Suppressor macrophage (primary cell): ENCODE measurements around the gene CYP11A1.

Source experiments
- DNase-seq, 4 experiments: peaks; one replicate each; pipeline ENCODE4 v3.0.0-alpha.2; 2020 to 2022

The CYP11A1 gene

GRCh38 chr15:74347757-74348250, 19.6 kb downstream of the CYP11A1 start:
- DNase-seq, result no peak

GRCh38 chr15:74345051-74345450, 22.4 kb downstream of the CYP11A1 start:
- DNase-seq, result no peak

- DNase-seq, result no peak
Measured at GRCh38 chr15:74343797-74344127, 23.7 kb downstream of the CYP11A1 start.

GRCh38 chr15:74343127-74343796, 24.2 kb downstream of the CYP11A1 start:
- no peak for DNase-seq

- peak in 1 of 4 experiments; percentile 9 for DNase-seq
Measured at GRCh38 chr15:74340150-74340549, 27.3 kb downstream of the CYP11A1 start.

GRCh38 chr15:74339371-74339770, 28.1 kb downstream of the CYP11A1 start:
- DNase-seq, result no peak

GRCh38 chr15:74338676-74339075, 28.8 kb downstream of the CYP11A1 start:
- no peak for DNase-seq

DNA sequence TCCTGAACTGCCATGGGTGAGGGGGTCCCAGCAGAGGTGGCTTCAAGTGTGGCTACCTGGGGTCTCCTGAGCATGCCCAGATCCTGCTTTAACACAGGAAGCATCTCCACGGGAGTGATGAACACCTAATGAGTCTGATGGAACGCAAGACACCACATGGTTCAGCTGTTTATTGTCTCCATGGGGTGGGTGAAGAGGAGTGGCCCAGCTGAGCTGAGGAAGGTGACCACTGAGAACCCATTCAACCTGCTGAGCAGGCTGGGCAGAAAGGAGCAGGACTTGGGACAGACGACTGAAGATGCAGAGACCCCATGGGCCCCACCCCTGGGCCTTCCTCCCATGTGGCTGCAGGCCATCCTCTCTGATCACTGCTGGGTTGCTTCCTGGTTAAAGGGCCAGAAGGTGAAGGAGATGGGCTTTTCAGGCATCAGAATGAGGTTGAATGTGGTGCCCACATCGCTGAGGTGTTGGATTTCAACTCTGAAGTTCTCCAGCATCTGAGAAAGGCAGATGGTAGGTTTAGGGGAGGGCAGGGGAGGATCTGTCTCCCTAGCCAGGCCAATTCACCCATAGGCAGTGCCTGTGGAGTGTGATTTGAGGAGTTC, 29.7 kb downstream of the CYP11A1 start:
- DNase-seq, result no peak

DNA sequence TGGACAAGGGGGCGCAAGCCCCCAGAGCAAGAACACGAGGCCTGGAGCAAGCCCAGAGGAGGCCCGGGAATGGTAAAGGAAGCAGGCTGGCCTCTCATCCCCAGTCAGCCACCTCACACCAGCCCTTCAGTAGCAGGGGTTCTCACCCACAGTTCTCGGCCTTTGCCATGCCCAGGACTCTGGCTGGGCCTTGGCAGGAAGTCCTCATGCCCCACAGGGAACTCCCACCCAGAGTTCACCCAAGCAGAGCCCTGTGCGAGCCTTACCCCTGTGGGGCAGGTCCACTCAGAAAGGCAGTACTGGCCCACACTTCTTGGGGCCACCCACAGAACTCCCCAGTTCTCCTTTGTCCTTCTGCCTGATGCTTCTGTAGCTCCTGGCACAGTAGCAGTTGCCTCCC, 30.3 kb downstream of the CYP11A1 start:
- DNase-seq, result no peak

DNA sequence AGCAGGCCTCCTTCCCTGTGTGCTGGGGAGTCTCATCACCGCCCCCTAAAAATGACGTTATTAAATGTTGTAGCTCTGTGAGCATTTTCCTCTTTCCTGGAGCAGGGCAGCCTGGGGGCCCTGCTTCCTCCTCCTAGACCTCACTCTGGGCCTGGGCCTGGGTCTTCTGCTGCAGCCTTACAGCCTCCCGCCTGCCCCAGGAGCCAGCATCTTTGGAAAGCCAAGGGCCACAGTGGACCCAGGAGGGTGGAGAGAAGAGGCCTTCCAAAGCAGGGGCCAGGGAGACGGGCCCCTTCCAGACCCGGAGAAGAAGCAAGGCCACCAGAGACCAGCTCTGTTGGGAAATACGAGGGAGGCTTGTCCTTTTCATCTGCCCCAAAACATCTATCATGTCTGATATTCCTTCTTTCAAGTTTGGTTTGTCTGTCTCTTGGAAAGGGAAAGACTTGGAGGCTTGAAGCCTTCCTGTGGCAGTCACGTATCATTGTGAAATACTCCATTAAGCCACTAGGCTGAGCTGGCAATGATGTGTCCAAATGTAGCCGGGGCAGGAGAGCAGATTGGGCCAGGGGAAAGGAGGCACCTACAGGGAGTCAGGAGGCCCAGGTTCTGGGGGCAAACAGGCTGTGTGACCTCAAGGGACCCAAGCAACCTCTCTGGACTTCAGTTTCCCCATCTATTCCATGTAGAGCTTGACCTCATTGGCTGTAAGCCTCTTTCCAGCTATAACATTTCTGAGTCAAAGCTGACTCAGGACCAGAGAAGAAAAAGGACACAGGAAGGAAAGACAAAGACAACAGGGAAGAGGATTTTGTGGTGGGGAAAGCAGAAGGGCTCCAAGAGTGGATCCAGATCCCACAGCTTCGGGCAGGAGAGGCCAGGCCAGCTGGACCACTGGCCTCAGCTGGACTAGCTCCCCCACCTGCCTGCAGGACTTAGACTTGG, 31.1 kb downstream of the CYP11A1 start:
- DNase-seq, result no peak

GRCh38 chr15:74335396-74335795, 32.0 kb downstream of the CYP11A1 start:
- no peak for DNase-seq

DNA sequence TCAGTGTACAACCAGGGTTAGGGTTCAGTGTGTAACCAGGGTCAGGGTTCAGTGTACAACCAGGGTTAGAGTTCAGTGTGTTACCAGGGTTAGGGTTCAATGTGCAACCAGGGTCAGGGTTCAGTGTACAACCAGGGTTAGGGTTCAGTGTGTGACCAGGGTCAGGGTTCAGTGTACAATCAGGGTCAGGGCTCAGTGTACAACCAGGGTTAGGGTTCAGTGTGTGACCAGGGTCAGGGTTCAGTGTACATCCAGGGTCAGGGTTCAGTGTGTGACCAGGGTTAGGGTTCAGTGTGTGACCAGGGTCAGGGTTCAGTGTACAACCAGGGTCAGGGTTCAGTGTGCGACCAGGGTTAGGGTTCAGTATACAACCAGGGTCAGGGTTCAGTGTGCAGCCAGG, 33.3 kb downstream of the CYP11A1 start:
- no peak for DNase-seq

DNA sequence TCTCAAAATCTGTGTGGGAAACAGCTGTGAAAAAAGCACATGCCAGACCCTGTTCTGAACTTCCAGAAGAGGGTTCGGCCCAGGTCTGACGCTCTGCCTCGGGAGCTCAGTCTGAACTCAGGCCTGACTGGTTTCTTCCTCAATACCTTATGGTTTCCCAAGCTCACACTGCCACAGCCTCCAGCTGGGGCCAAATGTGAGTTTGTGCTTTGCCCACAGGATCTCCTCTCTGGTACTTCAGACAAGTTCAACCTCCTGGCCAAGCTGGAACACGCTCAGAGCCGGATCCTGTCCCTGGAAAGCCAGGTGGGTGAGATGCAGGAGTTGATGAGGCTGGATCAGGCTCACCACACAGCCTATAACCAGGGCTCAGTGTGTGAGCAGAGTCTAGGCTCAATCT, 33.8 kb downstream of the CYP11A1 start:
- no peak for DNase-seq

DNA sequence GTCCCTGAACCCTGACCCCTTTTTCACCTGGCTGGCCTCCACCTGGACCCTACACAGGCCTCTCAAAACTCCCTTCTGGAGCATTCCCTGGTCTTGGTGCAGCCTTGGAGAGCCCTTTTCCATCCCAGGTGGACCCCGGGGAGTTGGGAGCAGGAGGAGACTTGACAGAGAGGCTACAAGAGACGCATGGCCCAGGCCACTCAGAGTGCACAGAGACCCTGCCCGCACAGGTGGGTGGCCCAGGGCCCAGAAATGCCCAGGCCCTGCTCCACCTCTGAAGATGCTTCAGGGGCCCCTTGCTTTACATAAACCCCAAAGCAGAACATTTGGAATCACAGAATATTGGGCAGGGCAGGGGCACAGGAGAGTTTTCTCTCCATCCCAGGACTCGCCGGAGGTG, 34.4 kb downstream of the CYP11A1 start:
- no peak for DNase-seq

DNA sequence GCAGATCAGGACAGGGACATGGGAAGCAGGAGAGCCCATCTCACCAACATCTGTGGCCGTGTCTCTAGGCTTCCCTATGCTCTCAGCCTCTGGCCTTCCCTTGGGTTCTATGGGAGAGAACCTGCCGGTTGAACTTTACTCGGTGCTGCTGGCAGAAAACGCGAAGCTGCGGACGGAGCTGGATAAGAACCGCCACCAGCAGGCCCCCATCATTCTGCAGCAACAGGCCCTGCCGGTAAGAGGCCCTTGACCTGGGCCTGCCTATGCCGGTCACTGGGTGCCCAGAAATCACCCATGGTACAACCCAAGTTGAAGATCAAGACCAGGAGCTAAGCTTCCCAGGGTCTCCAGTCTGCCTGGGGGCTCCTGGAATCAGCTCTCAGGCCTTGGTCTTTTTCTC, 34.8 kb downstream of the CYP11A1 start:
- DNase-seq, result no peak

DNA sequence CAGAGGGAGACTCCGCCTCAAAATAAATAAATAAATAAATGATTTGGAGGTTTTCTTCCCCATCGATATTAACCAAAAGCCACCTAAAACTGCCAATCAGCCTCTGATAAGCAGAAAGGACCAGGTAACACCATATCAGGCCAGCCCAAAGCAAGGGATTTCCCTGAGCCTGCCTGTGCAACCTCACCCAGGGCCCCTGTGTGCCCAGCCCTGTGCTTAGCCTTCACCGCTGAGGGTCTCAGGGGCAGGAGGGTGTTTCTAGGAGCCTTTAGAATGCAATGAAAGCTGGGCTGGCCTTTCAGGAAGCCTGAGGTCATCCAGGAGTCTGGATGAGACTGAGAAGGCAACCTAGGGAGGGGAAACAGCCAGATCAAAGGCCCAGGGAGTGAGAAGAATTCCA, 35.4 kb downstream of the CYP11A1 start:
- DNase-seq, result no peak

- no peak for DNase-seq
Measured at GRCh38 chr15:74330861-74331408, 36.5 kb downstream of the CYP11A1 start.

- DNase-seq, result no peak
Measured at GRCh38 chr15:74328331-74329056, 39.0 kb downstream of the CYP11A1 start.

DNA sequence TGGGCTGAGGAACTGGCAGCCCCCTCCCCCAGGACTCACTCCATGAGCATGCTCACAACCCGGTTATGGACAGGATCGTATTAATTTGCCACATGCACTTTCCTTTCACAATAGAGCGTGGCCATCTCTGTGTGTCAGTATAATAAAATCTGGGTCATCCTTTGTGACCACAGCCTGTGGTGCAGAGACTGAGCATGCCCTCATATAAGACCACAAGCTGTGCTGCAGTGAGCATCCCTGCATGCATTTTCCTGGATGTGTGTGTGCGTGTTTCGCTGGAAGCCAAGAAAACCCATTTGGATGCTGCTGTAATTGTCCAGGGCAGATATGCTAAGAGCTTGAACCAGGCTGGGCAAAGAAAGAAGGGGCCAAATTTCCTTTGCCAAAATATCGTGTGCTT, 39.7 kb downstream of the CYP11A1 start:
- DNase-seq, result no peak

- DNase-seq, result no peak
Measured at GRCh38 chr15:74326746-74327145, 40.7 kb downstream of the CYP11A1 start.

DNA sequence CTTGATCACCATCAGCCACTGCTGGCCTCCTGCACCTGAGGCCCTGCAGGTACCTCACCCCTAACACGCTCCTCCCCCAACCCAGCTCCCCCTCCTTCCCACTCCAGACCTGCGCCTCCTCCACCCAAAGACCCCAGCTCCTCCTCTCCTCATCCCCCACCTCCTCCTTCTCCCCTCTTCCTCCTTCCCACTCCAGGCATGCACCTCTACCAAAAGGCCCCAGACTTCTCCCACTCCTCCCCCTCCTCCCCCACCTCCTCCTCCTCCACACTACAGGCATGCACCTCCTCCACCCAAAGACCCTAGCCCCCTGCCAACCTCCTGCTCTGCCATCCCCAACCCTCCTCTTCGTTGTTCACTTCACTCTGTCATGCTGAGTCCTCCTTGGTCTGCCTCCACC, 42.7 kb downstream of the CYP11A1 start:
- no peak for DNase-seq

DNA sequence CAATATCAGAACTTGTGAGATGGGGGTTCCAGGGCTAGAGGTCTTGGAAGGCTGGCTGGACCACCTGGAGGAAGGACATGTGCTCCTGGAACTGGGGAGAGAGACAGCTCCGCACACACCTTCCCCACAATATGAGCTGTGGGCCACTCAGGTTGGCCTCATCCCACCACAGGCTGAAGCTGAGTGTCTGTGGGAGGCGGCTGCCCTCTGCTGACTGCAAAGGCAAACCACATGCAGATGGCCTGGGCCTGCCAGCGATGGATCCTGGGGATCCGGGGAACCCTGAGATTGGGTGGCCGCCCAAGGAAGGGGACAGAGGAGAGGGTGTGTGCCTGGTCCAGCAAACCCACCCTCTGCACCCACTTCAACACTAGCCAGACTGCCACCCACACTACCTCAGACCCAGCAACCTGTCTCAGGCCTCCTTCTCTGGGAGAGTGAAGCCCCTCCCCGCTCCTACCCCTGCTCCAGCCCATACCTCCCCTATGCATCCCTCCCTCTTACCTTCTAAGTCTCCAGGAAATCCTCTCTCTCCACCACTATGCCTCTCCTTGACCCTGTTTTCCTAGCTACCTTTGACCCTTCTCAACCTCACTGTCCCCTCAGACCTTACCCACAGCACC, 44.8 kb downstream of the CYP11A1 start:
- DNase-seq, result peak; percentile 59 to 75 (median 68)
